ENCODE results near the gene ADGRF3.
"Not testable (repeated sequence)": the region's sequence is repeated elsewhere in the genome, so short reads cannot be mapped to it uniquely, and the experiment has no call there.

Gene ADGRF3

GRCh38 chr2:26317377-26318105 is 29.0 kb downstream of the ADGRF3 start:
- DNase-seq = no peak

DNA sequence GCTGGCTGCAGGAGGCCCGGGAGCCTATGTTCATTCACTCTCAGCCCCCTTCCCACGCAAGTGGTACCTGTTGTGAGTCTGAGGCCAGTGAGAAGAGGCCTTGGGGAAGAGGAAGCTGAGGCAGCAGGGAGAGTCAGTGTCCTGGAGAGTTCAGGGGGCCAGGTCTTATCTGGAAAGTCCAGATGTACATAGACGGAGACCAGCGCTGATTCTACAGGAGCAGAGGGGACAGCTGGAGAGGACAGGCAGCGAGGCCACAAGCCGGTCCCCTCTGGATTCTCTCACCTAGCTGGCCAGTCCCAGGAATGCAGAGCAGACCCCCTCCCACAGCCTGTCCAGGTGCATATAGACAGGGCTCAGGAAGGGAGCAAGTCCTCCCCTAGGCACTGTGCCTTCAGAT is 29.7 kb downstream of the ADGRF3 start:
- DNase-seq = no peak

GRCh38 chr2:26316041-26316440 is 30.5 kb downstream of the ADGRF3 start:
- DNase-seq = no peak

DNA sequence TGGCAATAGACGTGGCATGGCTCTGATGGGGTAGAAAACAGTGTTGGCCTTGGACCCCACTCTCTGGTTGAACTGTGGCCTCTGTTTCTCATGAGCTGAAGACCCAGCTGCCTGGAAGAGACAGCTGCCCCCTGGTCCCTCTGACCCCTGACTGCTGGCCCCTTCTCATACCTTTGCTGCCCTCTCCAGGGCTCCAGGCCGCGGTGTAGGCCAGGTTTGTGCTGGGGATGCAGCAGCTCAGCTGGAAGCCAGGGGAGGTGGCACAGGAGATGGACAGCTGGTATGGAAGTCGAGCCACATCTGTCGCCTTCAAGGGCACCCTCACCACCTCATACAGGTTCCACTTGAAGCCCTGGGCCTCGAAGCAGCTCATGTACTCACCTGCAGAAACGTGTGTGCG is 32.3 kb downstream of the ADGRF3 start:
- no peak for DNase-seq

- no peak for DNase-seq
Measured at GRCh38 chr2:26313446-26313845, 33.1 kb downstream of the ADGRF3 start.

- no peak for DNase-seq
Measured at GRCh38 chr2:26312471-26312870, 34.1 kb downstream of the ADGRF3 start.

- no peak for DNase-seq
Measured at GRCh38 chr2:26309921-26310320, 36.7 kb downstream of the ADGRF3 start.

GRCh38 chr2:26305540-26305939 is 41.0 kb downstream of the ADGRF3 start:
- DNase-seq = no peak

GRCh38 chr2:26305094-26305493 is 41.5 kb downstream of the ADGRF3 start:
- not testable (repeated sequence) for DNase-seq

GRCh38 chr2:26302846-26303245 is 43.7 kb downstream of the ADGRF3 start:
- no peak for DNase-seq

GRCh38 chr2:26300234-26300925 is 46.2 kb downstream of the ADGRF3 start:
- DNase-seq = peak in 1 of 2 donors; percentile 24

- DNase-seq = peak in 1 of 2 donors; percentile 39
Measured at GRCh38 chr2:26299471-26300101, 47.0 kb downstream of the ADGRF3 start.

- DNase-seq = peak; percentile 30 to 37
Measured at GRCh38 chr2:26298638-26299393, 47.8 kb downstream of the ADGRF3 start.

- no peak for DNase-seq
Measured at GRCh38 chr2:26298286-26298637, 48.3 kb downstream of the ADGRF3 start.

DNA sequence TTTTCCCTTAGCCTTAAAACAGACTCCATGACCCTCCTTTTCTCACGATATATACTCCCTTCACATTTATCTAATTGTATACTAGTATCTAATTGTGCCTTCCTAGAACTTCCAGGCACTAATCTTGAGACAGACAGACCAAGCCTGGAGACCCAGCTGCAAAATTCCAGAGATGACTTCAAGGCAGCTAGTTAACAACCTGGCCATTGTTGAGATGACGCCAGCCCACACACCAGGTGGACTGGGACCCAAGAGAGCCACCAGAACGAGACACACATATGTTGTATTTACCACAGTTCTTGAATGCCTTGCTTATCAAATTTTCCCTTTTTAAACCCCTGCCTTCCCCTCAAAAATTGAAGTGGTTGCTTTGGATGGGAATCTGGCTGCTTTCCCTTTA is 49.5 kb downstream of the ADGRF3 start:
- DNase-seq = no peak

GRCh38 chr2:26295511-26295910 is 51.1 kb downstream of the ADGRF3 start:
- DNase-seq = no peak

DNA sequence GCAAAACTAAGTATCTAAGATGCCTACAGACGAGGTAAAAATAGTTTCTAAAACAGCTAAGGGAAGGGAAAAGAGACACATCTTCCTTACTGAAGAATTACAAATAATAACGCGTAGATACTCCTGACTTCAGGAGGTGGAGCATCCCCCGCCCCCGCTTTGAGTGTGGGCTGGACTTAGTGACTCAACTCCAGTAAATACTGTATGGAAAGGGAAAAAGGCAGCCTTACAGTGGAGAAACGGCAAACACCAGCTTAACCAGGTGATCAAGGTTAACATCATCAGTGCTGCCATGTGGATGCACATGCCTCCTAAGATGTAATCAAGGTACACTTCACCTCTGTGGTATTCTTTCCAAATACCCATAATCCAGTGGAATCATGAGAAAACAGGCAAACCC is 53.9 kb downstream of the ADGRF3 start:
- no peak for DNase-seq

DNA sequence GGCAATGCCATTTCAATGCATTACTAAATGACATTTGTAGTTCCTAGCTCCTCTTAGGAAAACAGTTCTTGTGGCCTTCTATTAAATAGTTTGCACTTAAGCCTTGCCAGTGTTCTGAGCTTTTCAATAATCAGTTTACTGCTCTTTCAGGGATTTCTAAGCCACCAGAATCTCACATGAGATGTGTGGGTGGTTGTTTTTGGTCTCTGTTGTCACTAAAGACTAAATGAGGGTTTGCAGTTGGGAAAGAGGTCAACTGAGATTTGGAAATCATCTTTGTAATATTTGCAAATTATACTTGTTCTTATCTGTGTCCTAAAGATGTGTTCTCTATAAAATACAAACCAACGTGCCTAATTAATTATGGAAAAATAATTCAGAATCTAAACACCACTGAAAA is 56.6 kb downstream of the ADGRF3 start:
- DNase-seq = no peak

GRCh38 chr2:26285931-26286330 is 60.7 kb downstream of the ADGRF3 start:
- DNase-seq = no peak

- DNase-seq = no peak
Measured at GRCh38 chr2:26284132-26284531, 62.5 kb downstream of the ADGRF3 start.

DNA sequence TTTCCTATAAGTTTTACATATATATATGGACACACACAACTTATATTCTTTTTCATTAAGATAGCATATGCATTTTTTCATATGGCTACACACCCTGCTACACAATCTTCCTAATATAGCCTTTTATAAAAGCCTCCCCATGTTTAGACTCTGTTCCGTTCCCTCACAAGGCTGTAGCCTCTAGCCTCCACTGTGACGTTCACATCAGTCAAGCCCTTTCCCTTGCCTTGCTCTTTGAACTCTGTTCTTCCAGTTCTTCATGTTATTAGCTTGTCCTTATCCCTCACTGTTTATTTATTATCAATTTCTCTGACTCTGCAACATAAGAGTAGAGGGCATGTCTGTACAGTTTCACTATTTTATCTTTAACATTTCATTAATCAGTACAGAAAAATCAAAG is 63.0 kb downstream of the ADGRF3 start:
- no peak for DNase-seq

- no peak for DNase-seq
Measured at GRCh38 chr2:26281226-26281625, 65.4 kb downstream of the ADGRF3 start.

- DNase-seq = no peak
Measured at GRCh38 chr2:26279886-26280285, 66.7 kb downstream of the ADGRF3 start.
